ENCODE measurements around the gene ZCCHC7. TPM values are rescaled to one million over a fixed set of nuclear protein-coding genes. Genes with fewer than 3 reads are reported as not detected.

The ZCCHC7 gene
- total RNA-seq, 1 donor from 2014 or later: 6.3 TPM

DNA sequence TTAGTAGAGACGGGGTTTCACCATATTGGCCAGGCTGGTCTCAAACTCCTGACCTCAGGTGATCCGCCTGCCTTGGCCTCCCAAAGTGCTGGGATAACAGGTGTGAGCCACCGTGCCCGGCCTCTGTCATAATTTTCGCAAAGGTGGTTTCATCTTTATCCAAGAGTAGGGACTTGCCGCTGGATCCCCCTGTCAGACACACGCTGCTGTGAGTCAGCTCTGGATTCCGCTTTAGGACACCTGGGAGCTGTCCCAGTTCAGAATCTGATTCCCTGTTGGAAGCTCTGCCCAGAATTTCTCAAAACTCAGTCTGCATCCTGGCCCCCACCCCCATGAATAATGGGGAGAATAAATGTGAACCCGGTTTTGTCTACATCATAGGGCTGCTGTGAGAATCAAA is 284.2 kb downstream of the ZCCHC7 start:
- intact Hi-C loops (cut with DNase I): no loop called here
- no peak for DNase-seq
- ATAC-seq (ENCODE audit: poor library complexity): peak; percentile 53

DNA sequence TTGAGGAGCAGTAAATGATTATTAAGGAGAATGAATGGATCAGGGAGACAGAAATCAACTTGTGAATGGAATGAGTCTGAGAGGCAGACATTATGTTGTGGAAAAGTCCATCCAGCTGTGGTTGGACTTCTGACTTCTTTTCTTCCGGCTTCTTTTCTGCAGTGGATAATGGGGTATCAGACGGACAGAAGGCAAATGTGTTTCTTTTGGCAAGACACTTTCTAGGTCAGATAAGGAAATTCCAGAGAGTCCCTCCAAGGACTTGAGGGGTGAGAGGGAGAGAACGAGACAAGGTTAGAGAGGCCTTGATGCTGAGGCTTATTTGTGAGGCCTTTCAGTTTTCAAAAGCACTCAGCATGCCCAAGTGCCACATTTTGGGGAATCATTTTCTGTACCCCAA is 285.0 kb downstream of the ZCCHC7 start:
- DNase-seq (no peak), ATAC-seq (ENCODE audit: poor library complexity) (peak; percentile 90)
- intact Hi-C loops (cut with DNase I): no loop called here

DNA sequence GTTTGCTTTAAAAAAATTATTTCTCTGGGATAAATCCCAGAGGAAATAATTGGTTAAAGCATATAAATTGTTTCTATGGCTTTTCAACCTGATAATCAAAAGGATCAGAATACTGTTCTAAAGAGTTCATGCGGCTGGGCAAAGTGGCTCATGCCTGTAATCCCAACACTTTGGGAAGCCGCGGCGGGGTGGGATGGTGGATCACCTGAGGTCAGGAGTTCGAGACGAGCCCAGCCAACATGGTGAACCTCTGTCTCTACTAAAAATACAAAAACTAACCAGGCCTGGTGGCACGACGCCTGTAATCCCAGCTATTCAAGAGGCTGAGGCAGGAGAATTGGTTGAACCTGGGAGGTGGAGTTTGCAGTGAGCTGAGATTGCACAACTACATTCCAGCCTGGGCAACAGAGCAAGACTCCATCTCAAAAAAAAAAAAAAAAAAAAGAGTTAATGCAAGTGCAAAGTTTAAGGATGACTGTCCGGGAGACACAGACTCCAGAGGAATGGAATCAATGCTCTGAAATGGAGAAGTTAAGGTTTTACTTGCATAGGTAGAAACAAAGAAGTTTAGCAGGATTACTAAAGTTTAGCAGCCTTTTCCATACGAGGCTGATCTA is 285.5 kb downstream of the ZCCHC7 start:
- peak; percentile 30 for ATAC-seq (ENCODE audit: poor library complexity)
- DNase-seq: no peak
- intact Hi-C loops (cut with DNase I): no loop called here

DNA sequence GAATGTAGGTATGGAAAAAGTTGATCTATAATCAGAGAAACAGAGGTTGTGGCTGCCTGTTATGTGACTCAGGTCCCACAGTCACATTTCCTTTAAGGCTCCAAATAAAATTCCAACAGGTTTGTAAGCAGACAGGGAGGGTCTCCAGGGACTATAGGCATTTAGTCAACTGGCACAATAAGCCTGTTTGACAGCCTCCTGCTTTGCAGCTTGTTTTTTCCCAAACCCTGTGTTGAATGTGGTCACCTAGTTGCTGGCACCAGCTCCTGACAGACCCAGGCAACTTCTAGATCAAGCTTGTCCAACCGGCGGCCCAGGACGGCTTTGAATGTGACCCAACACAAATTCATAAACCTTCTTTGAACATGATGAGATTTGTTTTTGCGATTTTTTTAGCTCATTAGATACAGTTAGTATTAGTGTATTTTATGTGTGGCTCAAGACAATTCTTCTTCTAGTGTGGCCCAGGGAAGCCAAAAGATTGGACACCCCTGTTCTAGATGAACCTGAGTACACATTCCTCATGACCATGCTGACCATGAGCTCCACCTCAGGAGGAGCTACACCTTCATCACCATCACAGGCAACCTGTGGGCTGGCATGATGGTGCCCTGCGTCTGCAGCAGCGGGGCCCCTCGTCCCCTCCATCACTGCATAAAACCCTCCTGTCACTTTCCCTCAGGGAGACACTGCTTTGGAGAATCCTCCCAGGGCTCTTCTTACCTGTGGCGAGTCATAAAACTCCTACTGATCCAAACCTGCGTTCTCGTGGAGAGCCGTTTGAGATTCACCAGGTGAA is 286.4 kb downstream of the ZCCHC7 start:
- ATAC-seq (ENCODE audit: poor library complexity) (no peak), DNase-seq (no peak)
- intact Hi-C loops (cut with DNase I): no loop called here

DNA sequence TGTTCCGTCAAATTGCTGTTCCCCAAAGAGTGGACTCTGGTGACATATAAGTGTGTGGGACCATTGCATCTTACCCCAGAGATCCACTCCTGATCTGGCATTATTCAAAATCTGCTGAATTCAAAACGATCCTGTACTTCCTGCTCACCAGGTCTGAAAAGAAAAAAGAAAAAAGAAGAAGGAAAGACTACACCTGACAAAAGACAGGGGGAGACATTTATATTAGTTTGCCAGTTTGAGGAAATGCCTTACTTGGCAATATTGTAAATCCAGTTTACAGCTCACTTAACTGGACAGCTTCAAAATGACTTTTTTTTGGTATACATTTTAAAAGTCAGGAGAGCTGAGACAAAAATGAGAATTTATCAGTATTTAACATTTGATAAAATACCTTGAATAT is 287.1 kb downstream of the ZCCHC7 start:
- DNase-seq (no peak), ATAC-seq (ENCODE audit: poor library complexity) (no peak)
- intact Hi-C loops (cut with DNase I): no loop called here

Other genes with a start within 250 kb of the ZCCHC7 start
- not detected for gene PAX5, start 86.3 kb upstream of the ZCCHC7 start, total RNA-seq